OCI-LY7 (cell line): Measurements from ENCODE around the gene RCBTB2.

Experiments used
- CTCF ChIP-seq: fragments of 200-600 bp; sonication (generic); conservative IDR thresholded peaks from 2 replicates; pipeline ENCODE4 v1.5.1; 2014; ENCODE audit warnings: mild to moderate bottlenecking, antibody characterized with exemption, low read length, moderate library complexity, mixed read lengths
- EZH2phosphoT487 ChIP-seq: fragments of 200-600 bp; sonication (generic); IDR thresholded peaks from 2 replicates; pipeline ENCODE4 v1.6.1; 2018; ENCODE audit warnings: low read depth, borderline replicate concordance, mild to moderate bottlenecking, mixed run types, antibody characterized with exemption, low read length, moderate library complexity, mixed read lengths

GRCh38 chr13:48486836-48487235 is 46.0 kb downstream of the RCBTB2 start:
- TF ChIP-seq CTCF, result no peak
- no peak for TF ChIP-seq EZH2phosphoT487
